ENCODE data around the gene GALR1. TPM values are rescaled to one million over a fixed set of nuclear protein-coding genes. Genes with fewer than 3 reads are reported as not detected.

The GALR1 gene, protein sequence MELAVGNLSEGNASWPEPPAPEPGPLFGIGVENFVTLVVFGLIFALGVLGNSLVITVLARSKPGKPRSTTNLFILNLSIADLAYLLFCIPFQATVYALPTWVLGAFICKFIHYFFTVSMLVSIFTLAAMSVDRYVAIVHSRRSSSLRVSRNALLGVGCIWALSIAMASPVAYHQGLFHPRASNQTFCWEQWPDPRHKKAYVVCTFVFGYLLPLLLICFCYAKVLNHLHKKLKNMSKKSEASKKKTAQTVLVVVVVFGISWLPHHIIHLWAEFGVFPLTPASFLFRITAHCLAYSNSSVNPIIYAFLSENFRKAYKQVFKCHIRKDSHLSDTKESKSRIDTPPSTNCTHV
- total RNA-seq (2014; rRNA removed; shearing (Covaris generic)) (0.74 and 1.1 TPM in 2 replicates), polyA plus RNA-seq (2016; fragmentation: Nextera tagmentation; extraction: Ambion mirVana) (0.19 and 0.32 TPM in 2 replicates)
- long read RNA-seq = 0 reads

DNA sequence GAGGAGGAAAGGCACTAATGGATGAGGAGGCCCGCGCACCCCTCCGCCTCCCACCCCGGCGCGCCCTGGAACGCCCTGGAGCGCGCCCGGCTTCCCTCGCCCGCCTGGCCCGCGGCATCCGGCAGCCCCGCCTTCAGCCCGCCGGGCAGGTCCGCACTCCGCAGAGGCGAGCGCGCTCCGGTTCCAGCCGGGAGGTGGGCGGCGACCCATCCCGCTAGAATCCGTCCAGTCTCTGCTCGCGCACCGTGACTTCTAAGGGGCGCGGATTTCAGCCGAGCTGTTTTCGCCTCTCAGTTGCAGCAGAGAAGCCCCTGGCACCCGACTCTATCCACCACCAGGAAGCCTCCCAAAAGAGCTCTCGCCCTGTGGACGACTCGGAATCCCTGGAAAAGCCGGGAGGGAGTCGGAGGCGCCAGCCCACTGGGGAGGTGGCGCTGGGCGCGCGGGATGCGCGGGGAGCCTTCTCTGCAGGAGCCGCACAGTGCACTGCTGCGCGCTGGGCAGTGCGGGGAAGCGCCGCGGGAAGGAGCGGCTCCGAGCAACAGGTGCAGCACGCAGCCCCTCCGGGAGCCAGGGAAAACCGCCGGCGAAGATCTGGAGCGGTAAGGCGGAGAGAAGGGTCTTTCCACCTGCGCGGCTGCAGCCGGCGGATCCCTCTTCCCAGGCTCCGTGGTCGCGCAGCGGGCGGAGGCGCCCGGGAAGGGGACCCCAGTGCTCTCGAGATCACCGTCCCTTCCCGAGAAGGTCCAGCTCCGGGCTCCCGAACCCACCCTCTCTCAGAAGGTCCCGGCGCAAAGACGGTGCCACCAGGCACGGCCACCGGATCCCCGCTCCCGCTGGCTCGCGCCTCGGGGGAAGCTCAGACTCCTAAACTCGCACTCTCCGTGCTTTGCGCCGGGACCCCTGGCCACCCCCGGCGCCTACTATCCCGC lies at the start of gene GALR1:
TSS of gene GALR1 (plus strand) at position 280 of the 932 bp plus-strand sequence. CDS start 701 bp downstream, outside the sequence.
- Histone ChIP-seq H3K4me2 (peak within 1 kb of the TSS; percentile 96), H3K36me3 (ENCODE audit: insufficient read depth) (peaks cover 9% of the 10 kb centered on the region; the same call in 1 of the 2 replicates), H3K9me2 (ENCODE audit: insufficient read depth) (peaks cover 17% of the 10 kb centered on the region), H3K27me3 (ENCODE audit: insufficient read depth) (peaks cover 73% of the 10 kb centered on the region), H3K79me2 (replicated peaks; ENCODE audit: insufficient read depth) (peaks cover 6% of the 10 kb centered on the region; the same call in 1 of the 2 replicates), H3K4me3 (peak within 1 kb of the TSS; percentile 91), H3K4me1 (ENCODE audit: insufficient read depth) (peaks cover 28% of the 10 kb centered on the region), H3F3A (replicated peaks; ENCODE audit: low read depth) (0 out of 2 replicates have a peak, but pooled peaks cover 6% of the 10 kb centered on the region), H3K27ac (ENCODE audit: low read depth) (no peak within 1 kb of the TSS), H4K20me1 (replicated peaks; ENCODE audit: insufficient read depth) (no peaks in the 10 kb centered on the region), H2AFZ (peak within 1 kb of the TSS; percentile 99)
- Mint-ChIP-seq H3K27me3 (ENCODE audit: insufficient read depth, low read depth, poor library complexity) (peaks cover 58% of the 10 kb centered on the region), H3K4me1 (peaks cover 26% of the 10 kb centered on the region), H3K36me3 (ENCODE audit: low read depth) (peaks cover 22% of the 10 kb centered on the region), H3K27ac (no peak within 1 kb of the TSS), H3K9me3 (peaks cover 19% of the 10 kb centered on the region), H3K4me3 (peak within 1 kb of the TSS; percentile 83)
- peak; percentile 72 for DNase-seq (ENCODE audit: low spot score)
- ATAC-seq = peak; percentile 67
- TF ChIP-seq, protein P1, sequence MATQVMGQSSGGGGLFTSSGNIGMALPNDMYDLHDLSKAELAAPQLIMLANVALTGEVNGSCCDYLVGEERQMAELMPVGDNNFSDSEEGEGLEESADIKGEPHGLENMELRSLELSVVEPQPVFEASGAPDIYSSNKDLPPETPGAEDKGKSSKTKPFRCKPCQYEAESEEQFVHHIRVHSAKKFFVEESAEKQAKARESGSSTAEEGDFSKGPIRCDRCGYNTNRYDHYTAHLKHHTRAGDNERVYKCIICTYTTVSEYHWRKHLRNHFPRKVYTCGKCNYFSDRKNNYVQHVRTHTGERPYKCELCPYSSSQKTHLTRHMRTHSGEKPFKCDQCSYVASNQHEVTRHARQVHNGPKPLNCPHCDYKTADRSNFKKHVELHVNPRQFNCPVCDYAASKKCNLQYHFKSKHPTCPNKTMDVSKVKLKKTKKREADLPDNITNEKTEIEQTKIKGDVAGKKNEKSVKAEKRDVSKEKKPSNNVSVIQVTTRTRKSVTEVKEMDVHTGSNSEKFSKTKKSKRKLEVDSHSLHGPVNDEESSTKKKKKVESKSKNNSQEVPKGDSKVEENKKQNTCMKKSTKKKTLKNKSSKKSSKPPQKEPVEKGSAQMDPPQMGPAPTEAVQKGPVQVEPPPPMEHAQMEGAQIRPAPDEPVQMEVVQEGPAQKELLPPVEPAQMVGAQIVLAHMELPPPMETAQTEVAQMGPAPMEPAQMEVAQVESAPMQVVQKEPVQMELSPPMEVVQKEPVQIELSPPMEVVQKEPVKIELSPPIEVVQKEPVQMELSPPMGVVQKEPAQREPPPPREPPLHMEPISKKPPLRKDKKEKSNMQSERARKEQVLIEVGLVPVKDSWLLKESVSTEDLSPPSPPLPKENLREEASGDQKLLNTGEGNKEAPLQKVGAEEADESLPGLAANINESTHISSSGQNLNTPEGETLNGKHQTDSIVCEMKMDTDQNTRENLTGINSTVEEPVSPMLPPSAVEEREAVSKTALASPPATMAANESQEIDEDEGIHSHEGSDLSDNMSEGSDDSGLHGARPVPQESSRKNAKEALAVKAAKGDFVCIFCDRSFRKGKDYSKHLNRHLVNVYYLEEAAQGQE (IDR thresholded peaks at IDR 0.05; ENCODE audit: unreplicated experiment) = no peak
- TF ChIP-seq NANOG (IDR thresholded peaks at IDR 0.05; ENCODE audit: borderline replicate concordance) = no peak
- no peak for TF ChIP-seq POLR2AphosphoS5 (IDR thresholded peaks at IDR 0.05; ENCODE audit: low read depth)
- no peak for TF ChIP-seq STAT1 (IDR thresholded peaks at IDR 0.05; ENCODE audit: unreplicated experiment)
- TF ChIP-seq ZNF114 (CRISPR knock-in tag; IDR thresholded peaks at IDR 0.05) = no peak
- TF ChIP-seq ZNF331 (CRISPR knock-in tag; IDR thresholded peaks at IDR 0.05; ENCODE audit: low read depth) = no peak
- TF ChIP-seq, protein P2, sequence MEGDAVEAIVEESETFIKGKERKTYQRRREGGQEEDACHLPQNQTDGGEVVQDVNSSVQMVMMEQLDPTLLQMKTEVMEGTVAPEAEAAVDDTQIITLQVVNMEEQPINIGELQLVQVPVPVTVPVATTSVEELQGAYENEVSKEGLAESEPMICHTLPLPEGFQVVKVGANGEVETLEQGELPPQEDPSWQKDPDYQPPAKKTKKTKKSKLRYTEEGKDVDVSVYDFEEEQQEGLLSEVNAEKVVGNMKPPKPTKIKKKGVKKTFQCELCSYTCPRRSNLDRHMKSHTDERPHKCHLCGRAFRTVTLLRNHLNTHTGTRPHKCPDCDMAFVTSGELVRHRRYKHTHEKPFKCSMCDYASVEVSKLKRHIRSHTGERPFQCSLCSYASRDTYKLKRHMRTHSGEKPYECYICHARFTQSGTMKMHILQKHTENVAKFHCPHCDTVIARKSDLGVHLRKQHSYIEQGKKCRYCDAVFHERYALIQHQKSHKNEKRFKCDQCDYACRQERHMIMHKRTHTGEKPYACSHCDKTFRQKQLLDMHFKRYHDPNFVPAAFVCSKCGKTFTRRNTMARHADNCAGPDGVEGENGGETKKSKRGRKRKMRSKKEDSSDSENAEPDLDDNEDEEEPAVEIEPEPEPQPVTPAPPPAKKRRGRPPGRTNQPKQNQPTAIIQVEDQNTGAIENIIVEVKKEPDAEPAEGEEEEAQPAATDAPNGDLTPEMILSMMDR (conservative IDR thresholded peaks at IDR 0.05; ENCODE audit: low read depth in 2 of 2) = no peak
- TF ChIP-seq, protein P3, sequence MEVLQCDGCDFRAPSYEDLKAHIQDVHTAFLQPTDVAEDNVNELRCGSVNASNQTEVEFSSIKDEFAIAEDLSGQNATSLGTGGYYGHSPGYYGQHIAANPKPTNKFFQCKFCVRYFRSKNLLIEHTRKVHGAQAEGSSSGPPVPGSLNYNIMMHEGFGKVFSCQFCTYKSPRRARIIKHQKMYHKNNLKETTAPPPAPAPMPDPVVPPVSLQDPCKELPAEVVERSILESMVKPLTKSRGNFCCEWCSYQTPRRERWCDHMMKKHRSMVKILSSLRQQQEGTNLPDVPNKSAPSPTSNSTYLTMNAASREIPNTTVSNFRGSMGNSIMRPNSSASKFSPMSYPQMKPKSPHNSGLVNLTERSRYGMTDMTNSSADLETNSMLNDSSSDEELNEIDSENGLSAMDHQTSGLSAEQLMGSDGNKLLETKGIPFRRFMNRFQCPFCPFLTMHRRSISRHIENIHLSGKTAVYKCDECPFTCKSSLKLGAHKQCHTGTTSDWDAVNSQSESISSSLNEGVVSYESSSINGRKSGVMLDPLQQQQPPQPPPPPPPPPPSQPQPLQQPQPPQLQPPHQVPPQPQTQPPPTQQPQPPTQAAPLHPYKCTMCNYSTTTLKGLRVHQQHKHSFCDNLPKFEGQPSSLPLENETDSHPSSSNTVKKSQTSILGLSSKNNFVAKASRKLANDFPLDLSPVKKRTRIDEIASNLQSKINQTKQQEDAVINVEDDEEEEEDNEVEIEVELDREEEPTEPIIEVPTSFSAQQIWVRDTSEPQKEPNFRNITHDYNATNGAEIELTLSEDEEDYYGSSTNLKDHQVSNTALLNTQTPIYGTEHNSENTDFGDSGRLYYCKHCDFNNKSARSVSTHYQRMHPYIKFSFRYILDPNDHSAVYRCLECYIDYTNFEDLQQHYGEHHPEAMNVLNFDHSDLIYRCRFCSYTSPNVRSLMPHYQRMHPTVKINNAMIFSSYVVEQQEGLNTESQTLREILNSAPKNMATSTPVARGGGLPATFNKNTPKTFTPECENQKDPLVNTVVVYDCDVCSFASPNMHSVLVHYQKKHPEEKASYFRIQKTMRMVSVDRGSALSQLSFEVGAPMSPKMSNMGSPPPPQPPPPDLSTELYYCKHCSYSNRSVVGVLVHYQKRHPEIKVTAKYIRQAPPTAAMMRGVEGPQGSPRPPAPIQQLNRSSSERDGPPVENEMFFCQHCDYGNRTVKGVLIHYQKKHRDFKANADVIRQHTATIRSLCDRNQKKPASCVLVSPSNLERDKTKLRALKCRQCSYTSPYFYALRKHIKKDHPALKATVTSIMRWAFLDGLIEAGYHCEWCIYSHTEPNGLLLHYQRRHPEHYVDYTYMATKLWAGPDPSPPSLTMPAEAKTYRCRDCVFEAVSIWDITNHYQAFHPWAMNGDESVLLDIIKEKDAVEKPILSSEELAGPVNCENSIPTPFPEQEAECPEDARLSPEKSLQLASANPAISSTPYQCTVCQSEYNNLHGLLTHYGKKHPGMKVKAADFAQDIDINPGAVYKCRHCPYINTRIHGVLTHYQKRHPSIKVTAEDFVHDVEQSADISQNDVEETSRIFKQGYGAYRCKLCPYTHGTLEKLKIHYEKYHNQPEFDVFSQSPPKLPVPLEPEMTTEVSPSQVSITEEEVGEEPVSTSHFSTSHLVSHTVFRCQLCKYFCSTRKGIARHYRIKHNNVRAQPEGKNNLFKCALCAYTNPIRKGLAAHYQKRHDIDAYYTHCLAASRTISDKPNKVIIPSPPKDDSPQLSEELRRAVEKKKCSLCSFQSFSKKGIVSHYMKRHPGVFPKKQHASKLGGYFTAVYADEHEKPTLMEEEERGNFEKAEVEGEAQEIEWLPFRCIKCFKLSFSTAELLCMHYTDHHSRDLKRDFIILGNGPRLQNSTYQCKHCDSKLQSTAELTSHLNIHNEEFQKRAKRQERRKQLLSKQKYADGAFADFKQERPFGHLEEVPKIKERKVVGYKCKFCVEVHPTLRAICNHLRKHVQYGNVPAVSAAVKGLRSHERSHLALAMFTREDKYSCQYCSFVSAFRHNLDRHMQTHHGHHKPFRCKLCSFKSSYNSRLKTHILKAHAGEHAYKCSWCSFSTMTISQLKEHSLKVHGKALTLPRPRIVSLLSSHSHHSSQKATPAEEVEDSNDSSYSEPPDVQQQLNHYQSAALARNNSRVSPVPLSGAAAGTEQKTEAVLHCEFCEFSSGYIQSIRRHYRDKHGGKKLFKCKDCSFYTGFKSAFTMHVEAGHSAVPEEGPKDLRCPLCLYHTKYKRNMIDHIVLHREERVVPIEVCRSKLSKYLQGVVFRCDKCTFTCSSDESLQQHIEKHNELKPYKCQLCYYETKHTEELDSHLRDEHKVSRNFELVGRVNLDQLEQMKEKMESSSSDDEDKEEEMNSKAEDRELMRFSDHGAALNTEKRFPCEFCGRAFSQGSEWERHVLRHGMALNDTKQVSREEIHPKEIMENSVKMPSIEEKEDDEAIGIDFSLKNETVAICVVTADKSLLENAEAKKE (CRISPR knock-in tag; IDR thresholded peaks at IDR 0.05) = no peak
- TF ChIP-seq EZH2 (IDR thresholded peaks at IDR 0.05; ENCODE audit: low read depth, unreplicated experiment) = no peak
- TF ChIP-seq EZH2phosphoT487 (IDR thresholded peaks at IDR 0.05; ENCODE audit: unreplicated experiment) = no peak
- TF ChIP-seq, protein P4, sequence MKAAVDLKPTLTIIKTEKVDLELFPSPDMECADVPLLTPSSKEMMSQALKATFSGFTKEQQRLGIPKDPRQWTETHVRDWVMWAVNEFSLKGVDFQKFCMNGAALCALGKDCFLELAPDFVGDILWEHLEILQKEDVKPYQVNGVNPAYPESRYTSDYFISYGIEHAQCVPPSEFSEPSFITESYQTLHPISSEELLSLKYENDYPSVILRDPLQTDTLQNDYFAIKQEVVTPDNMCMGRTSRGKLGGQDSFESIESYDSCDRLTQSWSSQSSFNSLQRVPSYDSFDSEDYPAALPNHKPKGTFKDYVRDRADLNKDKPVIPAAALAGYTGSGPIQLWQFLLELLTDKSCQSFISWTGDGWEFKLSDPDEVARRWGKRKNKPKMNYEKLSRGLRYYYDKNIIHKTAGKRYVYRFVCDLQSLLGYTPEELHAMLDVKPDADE (IDR thresholded peaks at IDR 0.05) = no peak

Measured in GM23338 (cell line).